A673 (cell line): Measurements from ENCODE around the gene TNRC6C. TPM values are rescaled to one million over a fixed set of nuclear protein-coding genes. Genes with fewer than 3 reads are reported as not detected.

Experiments
- BruUV-seq: library from RNA; stranded (reverse); fragments of 400-500 nt; replicated peaks from 2 replicates; lab custom pipeline; 2021; lab: Mats Ljungman, UMichigan
- CTCF ChIA-PET: fragments of 300-600 bp; sonication (Branson Sonifier 250); formaldehyde crosslinking; loops from one replicate; lab custom pipeline; 2022; ENCODE audit warnings: antibody characterized with exemption; lab: Charles Lee
- POLR2A ChIA-PET: fragments of 300-600 bp; sonication (Branson Sonifier 250); formaldehyde crosslinking; loops from one replicate; lab custom pipeline; 2022; ENCODE audit warnings: antibody characterized with exemption; ENCODE audit not compliant: low non-redundant PET; lab: Charles Lee
- DNase-seq: peaks from one replicate; pipeline ENCODE4 v3.0.0-alpha.2; 2015; ENCODE audit warnings: low spot score
- H3K27ac ChIP-seq: fragments of 200-600 bp; sonication (generic); 2 replicates; pipeline ENCODE4 v1.5.1; 2016; ENCODE audit warnings: mixed run types, low read depth, mild to moderate bottlenecking, mixed read lengths, antibody characterized with exemption, low read length; ENCODE audit not compliant: poor library complexity, severe bottlenecking
- H3K27me3 ChIP-seq: fragments of 200-600 bp; sonication (generic); replicated peaks from 2 replicates; pipeline ENCODE4 v1.6.1; 2017; ENCODE audit warnings: mixed run types, low read depth, mild to moderate bottlenecking, mixed read lengths, antibody characterized with exemption, low read length; ENCODE audit not compliant: insufficient read depth, poor library complexity
- H3K36me3 ChIP-seq: fragments of 200-600 bp; sonication (generic); 2 replicates; pipeline ENCODE4 v1.6.1; 2016; ENCODE audit warnings: mixed run types, mild to moderate bottlenecking, mixed read lengths, antibody characterized with exemption, low read length; ENCODE audit not compliant: insufficient read depth, poor library complexity, severe bottlenecking
- H3K4me1 ChIP-seq: fragments of 200-600 bp; sonication (generic); 2 replicates; pipeline ENCODE4 v1.6.1; 2017; ENCODE audit warnings: mixed run types, mild to moderate bottlenecking, mixed read lengths, antibody characterized with exemption, low read length; ENCODE audit not compliant: insufficient read depth, poor library complexity, severe bottlenecking
- H3K4me3 ChIP-seq: fragments of 200-600 bp; sonication (generic); 2 replicates; pipeline ENCODE4 v1.5.1; 2016; ENCODE audit warnings: low read depth, mixed run types, mild to moderate bottlenecking, mixed read lengths, low read length; ENCODE audit not compliant: poor library complexity, severe bottlenecking
- H3K9me3 ChIP-seq: fragments of 200-600 bp; sonication (generic); 2 replicates; pipeline ENCODE4 v1.6.1; 2016; ENCODE audit warnings: mixed run types, low read depth, mild to moderate bottlenecking, mixed read lengths, antibody characterized with exemption, low read length; ENCODE audit not compliant: poor library complexity, severe bottlenecking
- EZH2 ChIP-seq: fragments of 200-600 bp; sonication (generic); IDR thresholded peaks from 2 replicates; pipeline ENCODE4 v1.6.1; 2017; ENCODE audit warnings: borderline replicate concordance, low read depth, mild to moderate bottlenecking, mixed read lengths, antibody characterized with exemption, low read length; ENCODE audit not compliant: poor library complexity, severe bottlenecking
- intact Hi-C: fragments of 100-400 bp; cut with micrococcal nuclease; formaldehyde crosslinking; loops from one replicate; pipeline ENCODE4 v1.10.0; 2022; ENCODE audit not compliant: unreplicated experiment
- total RNA-seq: library from RNA; stranded (reverse); gene quantifications from 2 replicates; pipeline ENCODE4 v1.2.3, GENCODE V29; 2021
- TF ChIP-seq, protein P1 (sequence below): fragments of 300-800, 200-600 bp; sonication (generic); conservative IDR thresholded peaks from 2 replicates; pipeline ENCODE4 v1.5.1; 2017; ENCODE audit warnings: low read depth, mild to moderate bottlenecking, antibody characterized with exemption, low read length, moderate library complexity, mixed read lengths

The TNRC6C gene
- total RNA-seq, 1 experiment from 2014 or later, result 26.7 TPM

DNA sequence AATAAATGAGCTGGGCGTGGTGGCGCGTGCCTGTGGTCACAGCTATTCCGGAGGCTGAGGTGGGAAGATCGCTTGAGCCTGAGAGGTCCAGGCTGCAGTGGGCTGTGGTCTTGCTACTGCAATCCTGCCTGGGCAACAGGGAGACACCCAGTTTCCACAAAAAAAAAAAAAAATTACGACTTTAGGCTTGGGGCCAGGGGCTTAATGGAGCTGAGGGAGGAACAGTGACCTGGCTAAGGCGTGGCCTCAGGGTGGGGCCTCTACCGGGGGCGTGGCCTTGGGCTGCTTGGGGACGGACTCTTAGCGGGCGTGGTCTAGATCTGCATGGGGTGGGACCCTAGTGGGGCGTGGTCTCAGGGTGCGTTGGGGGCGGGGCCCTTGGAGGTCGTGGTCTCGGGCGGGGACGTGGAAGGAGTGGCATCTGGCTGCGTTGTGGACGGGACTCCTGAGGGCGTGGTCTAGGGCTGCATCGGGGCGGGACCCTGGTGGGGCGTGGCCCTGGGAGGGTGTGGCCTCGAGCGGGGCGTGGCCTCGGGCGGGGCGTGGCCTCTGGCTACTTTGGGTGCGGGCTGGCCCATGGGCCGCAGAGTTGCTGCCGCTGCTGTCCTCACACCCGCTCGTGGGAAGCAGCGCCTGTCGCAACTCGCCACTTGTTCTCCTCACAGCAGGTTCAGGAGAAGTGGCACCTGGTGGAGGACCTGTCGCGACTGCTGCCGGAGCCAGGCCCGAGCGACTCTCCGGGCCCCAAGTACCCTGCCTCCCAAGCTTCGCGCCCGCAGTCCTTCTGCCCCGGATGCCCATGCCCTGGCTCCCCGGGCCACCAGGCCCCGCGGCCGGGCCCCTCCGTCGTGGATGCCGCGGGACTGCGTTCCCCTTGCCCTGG, 181.9 kb downstream of the TNRC6C start:
- CTCF ChIA-PET, result interaction anchor here (1.0 kb wide), 1 partner anchor 55 kb away, joined by 4 read pairs; no protein-coding TSS in a partner anchor
- POLR2A ChIA-PET, result interaction anchor here (0.6 kb wide), 1 partner anchor 237 kb away, joined by 5 read pairs; no protein-coding TSS in a partner anchor
- no peaks in the 10 kb centered on the region for H3K27me3 ChIP-seq
- TF ChIP-seq EZH2, result no peak
- TF ChIP-seq, protein P1, sequence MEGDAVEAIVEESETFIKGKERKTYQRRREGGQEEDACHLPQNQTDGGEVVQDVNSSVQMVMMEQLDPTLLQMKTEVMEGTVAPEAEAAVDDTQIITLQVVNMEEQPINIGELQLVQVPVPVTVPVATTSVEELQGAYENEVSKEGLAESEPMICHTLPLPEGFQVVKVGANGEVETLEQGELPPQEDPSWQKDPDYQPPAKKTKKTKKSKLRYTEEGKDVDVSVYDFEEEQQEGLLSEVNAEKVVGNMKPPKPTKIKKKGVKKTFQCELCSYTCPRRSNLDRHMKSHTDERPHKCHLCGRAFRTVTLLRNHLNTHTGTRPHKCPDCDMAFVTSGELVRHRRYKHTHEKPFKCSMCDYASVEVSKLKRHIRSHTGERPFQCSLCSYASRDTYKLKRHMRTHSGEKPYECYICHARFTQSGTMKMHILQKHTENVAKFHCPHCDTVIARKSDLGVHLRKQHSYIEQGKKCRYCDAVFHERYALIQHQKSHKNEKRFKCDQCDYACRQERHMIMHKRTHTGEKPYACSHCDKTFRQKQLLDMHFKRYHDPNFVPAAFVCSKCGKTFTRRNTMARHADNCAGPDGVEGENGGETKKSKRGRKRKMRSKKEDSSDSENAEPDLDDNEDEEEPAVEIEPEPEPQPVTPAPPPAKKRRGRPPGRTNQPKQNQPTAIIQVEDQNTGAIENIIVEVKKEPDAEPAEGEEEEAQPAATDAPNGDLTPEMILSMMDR, result no peak
- H3K9me3 ChIP-seq, result no peaks in the 10 kb centered on the region
- DNase-seq, result peak; percentile 98
- H3K4me1 ChIP-seq, result peaks cover 9% of the 10 kb centered on the region
- H3K36me3 ChIP-seq, result no peaks in the 10 kb centered on the region
- no TSS peak for BruUV-seq
- no peak overlapping the region for H3K27ac ChIP-seq
- intact Hi-C loops, result no loop called here
- no peak overlapping the region for H3K4me3 ChIP-seq

DNA sequence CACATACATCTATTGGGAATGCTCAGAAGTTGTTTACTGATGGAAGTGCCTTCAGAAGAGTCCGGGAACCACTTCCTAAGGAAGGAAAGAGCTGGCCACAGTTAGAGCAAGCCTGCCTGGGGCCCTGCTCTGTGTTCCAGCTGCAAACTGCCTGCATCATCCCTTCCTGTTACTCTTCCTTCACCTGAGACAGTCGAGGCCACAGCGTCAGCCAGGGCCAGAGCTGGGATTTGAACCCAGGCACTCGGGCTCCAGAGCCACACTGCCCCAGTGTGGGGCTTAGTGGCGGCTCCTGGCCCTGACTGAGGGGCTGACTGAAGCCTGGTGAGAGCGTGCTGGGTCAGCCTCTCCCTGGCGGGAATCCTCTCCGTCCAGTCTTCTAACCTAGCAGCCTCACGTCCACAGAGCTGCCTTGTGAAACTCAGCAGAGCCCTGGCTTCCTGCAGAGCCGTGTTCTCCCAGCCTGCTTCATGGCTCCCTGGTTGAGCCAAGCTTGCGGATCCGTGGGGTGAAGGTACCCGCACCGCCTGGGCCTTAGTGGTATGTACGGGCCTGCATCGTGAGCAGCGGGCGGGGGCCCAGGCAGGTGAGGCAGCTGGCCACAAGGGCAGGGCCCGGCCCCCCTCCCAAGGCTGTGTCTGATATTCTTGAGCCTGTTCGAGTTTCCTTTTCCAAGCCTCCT, 183.1 kb downstream of the TNRC6C start:
- no peaks in the 10 kb centered on the region for H3K36me3 ChIP-seq
- ChIA-PET CTCF (no interaction called here), POLR2A (no interaction called here)
- no peak for DNase-seq
- peaks cover 9% of the 10 kb centered on the region for H3K4me1 ChIP-seq
- H3K9me3 ChIP-seq, result no peaks in the 10 kb centered on the region
- no peaks in the 10 kb centered on the region for H3K27me3 ChIP-seq
- H3K27ac ChIP-seq, result no peak overlapping the region
- no peak overlapping the region for H3K4me3 ChIP-seq
- no TSS peak for BruUV-seq
- no peak for TF ChIP-seq EZH2
- TF ChIP-seq, protein P1, result no peak
- intact Hi-C loops, result no loop called here

DNA sequence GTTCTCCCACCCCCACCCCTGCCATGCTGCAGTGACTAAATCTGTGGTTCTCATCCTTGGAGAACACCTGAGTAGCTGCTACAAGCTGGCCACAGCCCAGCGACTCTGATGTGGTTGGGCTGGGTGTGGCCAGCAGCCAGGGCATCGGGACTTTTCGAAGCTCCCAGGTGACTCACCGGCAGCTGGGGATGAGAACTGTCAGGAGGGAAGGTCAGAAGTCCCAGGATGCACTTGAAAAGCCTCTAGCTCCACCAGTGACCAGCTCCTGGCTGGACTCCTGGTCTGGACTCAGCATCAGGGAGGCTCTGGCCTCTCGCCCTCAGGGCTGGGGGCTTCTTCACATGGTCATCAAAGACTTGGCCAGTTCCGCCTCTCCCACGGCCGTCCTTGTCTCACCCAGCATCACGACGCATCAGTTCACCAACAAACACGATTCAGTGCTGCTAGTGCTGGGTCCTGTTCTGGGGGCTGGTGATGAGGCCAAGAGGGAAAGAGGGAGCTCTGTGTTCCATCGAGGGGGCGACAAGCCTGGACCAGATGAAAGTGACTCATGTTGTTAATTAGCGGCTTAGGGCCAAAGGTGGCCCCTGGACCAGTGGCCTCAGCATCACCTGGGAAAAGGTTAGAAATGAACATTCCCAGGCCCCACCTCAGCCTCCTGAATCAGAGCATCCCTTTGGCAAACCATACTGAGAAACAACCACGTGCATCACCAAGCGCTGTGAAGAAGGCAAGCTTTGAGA, 183.8 kb downstream of the TNRC6C start:
- Histone ChIP-seq H3K27me3 (no peaks in the 10 kb centered on the region), H3K27ac (no peak overlapping the region), H3K4me1 (peaks cover 9% of the 10 kb centered on the region), H3K36me3 (no peaks in the 10 kb centered on the region), H3K9me3 (no peaks in the 10 kb centered on the region), H3K4me3 (no peak overlapping the region)
- BruUV-seq, result no TSS peak
- TF ChIP-seq, protein P1, result no peak
- TF ChIP-seq EZH2, result no peak
- no peak for DNase-seq
- POLR2A ChIA-PET, result no interaction called here
- intact Hi-C loops, result no loop called here
- CTCF ChIA-PET, result no interaction called here
